Measurements from ENCODE around the gene MAML1.

Gene MAML1

GRCh38 chr5:179766021-179766725, 33.6 kb downstream of the MAML1 start:
- intact Hi-C loops (cut with DNase I), result no loop called here
- peak in 4 of 10 donors; percentile 16 to 89 (median 62) for DNase-seq

- peak in 1 of 10 donors; percentile 3 for DNase-seq
- intact Hi-C loops (cut with DNase I), result no loop called here
These were observed 34.3 kb downstream of the MAML1 start for GRCh38 chr5:179766726-179767455.

- intact Hi-C loops (cut with DNase I), result no loop called here
- peak in 1 of 10 donors; percentile 54 for DNase-seq
These were observed 35.0 kb downstream of the MAML1 start for GRCh38 chr5:179767496-179768100.

- DNase-seq, result peak in 3 of 10 donors; percentile 31 to 82 (median 71)
- intact Hi-C loops (cut with DNase I), result no loop called here
These were observed 35.9 kb downstream of the MAML1 start for GRCh38 chr5:179768326-179769085.

- intact Hi-C loops (cut with DNase I), result no loop called here
- DNase-seq, result peak in 1 of 10 donors; percentile 5
These were observed 36.6 kb downstream of the MAML1 start for GRCh38 chr5:179769271-179769670.

- peak in 1 of 10 donors; percentile 9 for DNase-seq
- intact Hi-C loops (cut with DNase I), result no loop called here
These were observed 37.2 kb downstream of the MAML1 start for GRCh38 chr5:179769796-179770195.

GRCh38 chr5:179771311-179771895, 38.8 kb downstream of the MAML1 start:
- intact Hi-C loops (cut with DNase I), result no loop called here

GRCh38 chr5:179772351-179772750, 39.7 kb downstream of the MAML1 start:
- intact Hi-C loops (cut with DNase I), result no loop called here
- DNase-seq, result peak in 2 of 10 donors; percentile 4 to 17

More at GRCh38 chr5:179771311-179771895, 38.8 kb downstream of the MAML1 start:
- DNase-seq, result peak in 1 of 10 donors; percentile 10

GRCh38 chr5:179773686-179774040, 41.0 kb downstream of the MAML1 start:
- DNase-seq, result peak in 1 of 10 donors; percentile 19
- intact Hi-C loops (cut with DNase I), result no loop called here

- intact Hi-C loops (cut with DNase I), result no loop called here
- peak in 2 of 10 donors; percentile 39 to 79 for DNase-seq
These were observed 41.8 kb downstream of the MAML1 start for GRCh38 chr5:179774442-179774841.

GRCh38 chr5:179776411-179776938, 43.9 kb downstream of the MAML1 start:
- peak in 1 of 10 donors; percentile 75 for DNase-seq
- intact Hi-C loops (cut with DNase I), result no loop called here

GRCh38 chr5:179777456-179777855, 44.8 kb downstream of the MAML1 start:
- peak in 2 of 10 donors; percentile 33 to 71 for DNase-seq
- intact Hi-C loops (cut with DNase I), result no loop called here

- intact Hi-C loops (cut with DNase I), result no loop called here
- DNase-seq, result peak in 2 of 10 donors; percentile 67 to 68
These were observed 45.3 kb downstream of the MAML1 start for GRCh38 chr5:179777909-179778308.

GRCh38 chr5:179778591-179778990, 46.0 kb downstream of the MAML1 start:
- intact Hi-C loops (cut with DNase I), result no loop called here
- DNase-seq, result peak in 1 of 10 donors; percentile 52

GRCh38 chr5:179779826-179780225, 47.2 kb downstream of the MAML1 start:
- intact Hi-C loops (cut with DNase I), result no loop called here
- peak in 2 of 10 donors; percentile 16 to 46 for DNase-seq

- peak in 2 of 10 donors; percentile 22 to 46 for DNase-seq
- intact Hi-C loops (cut with DNase I), result no loop called here
These were observed 47.7 kb downstream of the MAML1 start for GRCh38 chr5:179780362-179780761.

- intact Hi-C loops (cut with DNase I), result no loop called here
- DNase-seq, result peak in 1 of 10 donors; percentile 13
These were observed 49.2 kb downstream of the MAML1 start for GRCh38 chr5:179781846-179782245.

- no peak for DNase-seq
- intact Hi-C loops (cut with DNase I), result no loop called here
These were observed 50.5 kb downstream of the MAML1 start for GRCh38 chr5:179783128-179783527.

GRCh38 chr5:179786861-179787260, 54.2 kb downstream of the MAML1 start:
- intact Hi-C loops (cut with DNase I), result no loop called here
- peak in 2 of 10 donors; percentile 42 to 73 for DNase-seq
